H1 (cell line): ENCODE measurements around the gene KRT77. TPM values are rescaled to one million over a fixed set of nuclear protein-coding genes. Genes with fewer than 3 reads are reported as not detected.

Experiments
- CTCF ChIA-PET: fragments of 300-600 bp; sonication (Branson Sonifier 250); formaldehyde crosslinking; loops from one replicate; lab custom pipeline; 2021; ENCODE audit not compliant: partially characterized antibody; lab: Charles Lee
- POLR2A ChIA-PET: fragments of 300-600 bp; sonication (Branson Sonifier 250); formaldehyde crosslinking; loops from one replicate; lab custom pipeline; 2021; ENCODE audit warnings: inconsistent platforms; ENCODE audit not compliant: partially characterized antibody; lab: Charles Lee
- DNase-seq, 2 experiments: peaks; one replicate each; pipeline versions ENCODE4 v3.0.0 to v3.0.0-alpha.2; 2010 to 2022; ENCODE audit warnings: low spot score in 2 of 2, low read depth in 1 of 2, mixed read lengths in 1 of 2
- FAIRE-seq: peaks from 2 replicates; lab custom pipeline; 2011; peaks lifted over from hg19 to GRCh38; lab: Jason Lieb, UNC
- H2AFZ ChIP-seq: 2 replicates; pipeline ENCODE4 v1.8.1; 2012; ENCODE audit warnings: low read length, inconsistent platforms
- H2AK5ac ChIP-seq: 2 replicates; pipeline ENCODE4 v1.6.1; 2013; ENCODE audit warnings: low read depth, low read length
- H2BK120ac ChIP-seq: replicated peaks from 2 replicates; pipeline ENCODE3; 2013; ENCODE audit warnings: low read depth, low read length, inconsistent platforms
- H2BK12ac ChIP-seq: 2 replicates; pipeline ENCODE4 v1.6.1; 2013; ENCODE audit warnings: low read depth, low read length
- H2BK15ac ChIP-seq: 2 replicates; pipeline ENCODE4 v1.6.1; 2013; ENCODE audit warnings: low read length
- H2BK20ac ChIP-seq: 2 replicates; pipeline ENCODE4 v1.6.1; 2013; ENCODE audit warnings: low read length
- H2BK5ac ChIP-seq: 2 replicates; pipeline ENCODE4 v1.6.1; 2013; ENCODE audit warnings: low read depth, low read length
- H3K14ac ChIP-seq: 2 replicates; pipeline ENCODE4 v1.6.1; 2013; ENCODE audit warnings: inconsistent platforms; ENCODE audit not compliant: insufficient read length
- H3K18ac ChIP-seq: 2 replicates; pipeline ENCODE4 v1.6.1; 2013; ENCODE audit warnings: low read length; ENCODE audit errors: extremely low read depth
- H3K23ac ChIP-seq: 2 replicates; pipeline ENCODE4 v1.6.1; 2013; ENCODE audit warnings: inconsistent platforms; ENCODE audit not compliant: insufficient read length
- H3K23me2 ChIP-seq: 2 replicates; pipeline ENCODE4 v1.6.1; 2013; ENCODE audit warnings: low read depth, low read length
- H3K27ac ChIP-seq: 2 replicates; pipeline ENCODE4 v1.6.1; 2011; ENCODE audit warnings: low read depth, low read length, inconsistent platforms
- H3K27me3 ChIP-seq, 4 experiments: replicated peaks in 1 of 4; 1 replicate in 1 of 4; 2 replicates in 3 of 4; pipeline versions ENCODE4 v1.6.1 to v1.8.1; 2011 to 2013; ENCODE audit warnings: low read length in 3 of 4, mild to moderate bottlenecking in 3 of 4, inconsistent platforms in 2 of 4, mixed read lengths in 2 of 4, moderate library complexity in 1 of 4; ENCODE audit not compliant: control insufficient read depth in 3 of 4, insufficient read depth in 3 of 4; ENCODE audit errors: extremely low read depth in 1 of 4
- H3K36me3 ChIP-seq, 4 experiments: 2 replicates each; pipeline versions ENCODE4 v1.6.1 to v1.8.1; 2011 to 2013; ENCODE audit warnings: mild to moderate bottlenecking in 4 of 4, low read length in 3 of 4, moderate library complexity in 2 of 4, control low read depth in 1 of 4, inconsistent platforms in 1 of 4; ENCODE audit not compliant: insufficient read depth in 4 of 4, control insufficient read depth in 2 of 4
- H3K4ac ChIP-seq: replicated peaks from 2 replicates; pipeline ENCODE3; 2013; ENCODE audit warnings: low read length, low read depth, mixed read lengths, inconsistent platforms; ENCODE audit not compliant: insufficient read length
- H3K4me1 ChIP-seq, 4 experiments: replicated peaks in 1 of 4; 1 replicate in 1 of 4; 2 replicates in 3 of 4; pipeline versions ENCODE4 v1.6.1 to v1.8.1; 2011 to 2013; ENCODE audit warnings: low read length in 3 of 4, inconsistent platforms in 2 of 4, mixed read lengths in 1 of 4; ENCODE audit not compliant: insufficient read depth in 4 of 4, control insufficient read depth in 3 of 4
- H3K4me2 ChIP-seq, 2 experiments: 2 replicates each; pipeline versions ENCODE4 v1.6.1 to v1.8.1; 2011 to 2013; ENCODE audit warnings: low read depth in 2 of 2, low read length in 2 of 2, control low read depth in 1 of 2, inconsistent platforms in 1 of 2, mild to moderate bottlenecking in 1 of 2; ENCODE audit not compliant: insufficient read depth in 1 of 2
- H3K4me3 ChIP-seq, 4 experiments: fragments of 200-600, 300-600 bp in 1 of 4; sonication (generic), shearing (Covaris generic), sonication (Bioruptor Twin) in 1 of 4; 2 replicates each; pipeline versions ENCODE4 v1.5.1 to v1.8.1; 2011 to 2016; ENCODE audit warnings: low read length in 4 of 4, low read depth in 3 of 4, control low read depth in 2 of 4, inconsistent platforms in 2 of 4, mild to moderate bottlenecking in 2 of 4, mixed read lengths in 1 of 4, moderate library complexity in 1 of 4; ENCODE audit not compliant: insufficient read depth in 2 of 4; ENCODE audit errors: extremely low read depth in 1 of 4
- H3K56ac ChIP-seq: replicated peaks from 2 replicates; pipeline ENCODE3; 2013; ENCODE audit warnings: low read depth, mild to moderate bottlenecking, mixed read lengths, low read length, inconsistent platforms; ENCODE audit not compliant: insufficient read length
- H3K79me1 ChIP-seq: 2 replicates; pipeline ENCODE4 v1.6.1; 2013; ENCODE audit warnings: low read depth, low read length, control low read depth
- H3K79me2 ChIP-seq, 2 experiments: 2 replicates each; pipeline versions ENCODE4 v1.6.1 to v1.8.1; 2012 to 2013; ENCODE audit warnings: low read length in 2 of 2, mild to moderate bottlenecking in 2 of 2, inconsistent platforms in 1 of 2; ENCODE audit not compliant: insufficient read depth in 2 of 2, control insufficient read depth in 1 of 2
- H3K9ac ChIP-seq, 4 experiments: replicated peaks in 1 of 4; 1 replicate in 1 of 4; 2 replicates in 3 of 4; pipeline versions ENCODE4 v1.6.1 to v1.8.1; 2011 to 2013; ENCODE audit warnings: low read depth in 3 of 4, low read length in 3 of 4, control low read depth in 2 of 4, mild to moderate bottlenecking in 2 of 4, moderate library complexity in 2 of 4, inconsistent platforms in 1 of 4; ENCODE audit errors: extremely low read depth in 1 of 4
- H3K9me3 ChIP-seq, 2 experiments: 2 replicates each; pipeline versions ENCODE4 v1.6.1 to v1.8.1; 2012 to 2013; ENCODE audit warnings: mild to moderate bottlenecking in 2 of 2, moderate library complexity in 2 of 2, control low read depth in 1 of 2, inconsistent platforms in 1 of 2, low read depth in 1 of 2, low read length in 1 of 2, mixed read lengths in 1 of 2; ENCODE audit not compliant: insufficient read depth in 2 of 2
- H4K20me1 ChIP-seq, 2 experiments: replicated peaks in 1 of 2; 2 replicates each; pipeline versions ENCODE3 to v1.8.1; 2011 to 2013; ENCODE audit warnings: inconsistent platforms in 2 of 2, low read length in 2 of 2, mild to moderate bottlenecking in 1 of 2; ENCODE audit not compliant: insufficient read depth in 2 of 2, control insufficient read depth in 1 of 2
- H4K5ac ChIP-seq: 2 replicates; pipeline ENCODE4 v1.6.1; 2013; ENCODE audit warnings: low read length, low read depth, mixed read lengths, inconsistent platforms; ENCODE audit not compliant: insufficient read length
- H4K8ac ChIP-seq: 2 replicates; pipeline ENCODE4 v1.8.0; 2013; ENCODE audit warnings: mild to moderate bottlenecking, moderate library complexity, low read length, inconsistent platforms; ENCODE audit not compliant: insufficient read depth; ENCODE audit errors: extremely low read depth
- H4K91ac ChIP-seq: replicated peaks from 2 replicates; pipeline ENCODE3; 2013; ENCODE audit warnings: low read length, mixed read lengths, inconsistent platforms; ENCODE audit not compliant: insufficient read length
- SP4 ChIP-seq: IDR thresholded peaks from 2 replicates; pipeline ENCODE4 v1.6.1; 2012; ENCODE audit warnings: low read length, inconsistent platforms
- TCF12 ChIP-seq: IDR thresholded peaks from 2 replicates; pipeline ENCODE4 v1.6.1; 2011; ENCODE audit warnings: low read depth, mild to moderate bottlenecking, low read length
- WGBS, 2 experiments: shearing (Covaris generic) in 1 of 2; methylation state at CpG; one replicate each; pipeline versions ENCODE4 v1.1.6 to v1.1.7; 2013 to 2015; ENCODE audit warnings: low lambda C conversion rate in 2 of 2, mixed read lengths in 2 of 2, inconsistent platforms in 1 of 2, low coverage in 1 of 2, missing lambda C conversion rate in 1 of 2; ENCODE audit not compliant: insufficient replicate concordance in 2 of 2, insufficient coverage in 1 of 2, insufficient read length in 1 of 2; ENCODE audit errors: extremely low coverage in 1 of 2, missing lambda C conversion rate in 1 of 2; 5-methylcytosine and 5-hydroxymethylcytosine counted together
- polyA plus RNA-seq, 7 experiments: library from polyadenylated mRNA; depleted of rRNA in 3 of 7; stranded (reverse) in 5 of 7; unstranded in 2 of 7; fragments of >200 nt in 5 of 7; fragments of 200-250 nt in 2 of 7; gene quantifications; 1 replicate in 5 of 7; 2 replicates in 1 of 7; 4 replicates in 1 of 7; pipeline versions ENCODE4 v1.2.1 to v1.2.3, GENCODE V29; 2011 to 2013; ENCODE audit warnings: missing spikeins in 2 of 7, mixed read lengths in 2 of 7
- total RNA-seq: library from RNA; stranded (reverse); fragmentation: NEBNext Ultra II Directional; extraction: Animal tissue kit (Norgen Biotek cat#: 25700); gene quantifications from 2 replicates; pipeline ENCODE4 v1.2.1, GENCODE V29; 2021

Gene KRT77
- total and polyA plus RNA-seq, 2 of the 8 experiments (the other 6 are each of a cell fraction or from before 2014, with no cell fraction given) = 0.02 TPM; not detected in 1

DNA sequence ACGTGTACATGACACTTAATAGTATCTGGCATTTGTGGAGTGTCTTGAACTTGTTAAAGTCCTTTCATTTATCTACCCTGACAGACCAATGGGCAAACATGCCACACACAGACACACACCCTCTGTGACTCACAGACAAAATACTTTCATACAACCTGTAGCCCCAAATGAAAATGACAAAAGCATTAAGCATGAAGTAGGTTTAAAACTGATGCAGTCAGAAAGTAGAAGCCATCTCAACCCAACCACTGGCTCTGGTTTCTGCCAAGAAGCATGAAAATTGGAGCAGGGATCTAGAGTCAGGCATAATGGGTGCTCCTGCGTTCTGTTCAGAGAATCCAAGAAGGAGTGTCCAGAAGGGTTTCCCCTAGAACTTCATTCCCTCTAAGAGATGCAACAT lies 23.1 kb upstream of the KRT77 start:
- POLR2A ChIA-PET = interaction anchor here (1.4 kb wide), 1 partner anchor 11 kb away, joined by 5 read pairs; no protein-coding TSS in a partner anchor
- Histone ChIP-seq H4K20me1 (no peaks in the 10 kb centered on the region), H3K4ac (no peak overlapping the region), H4K8ac (no peak overlapping the region), H3K4me2 (no peak overlapping the region), H3K56ac (no peak overlapping the region), H3K9ac (no peak overlapping the region), H3K36me3 (no peaks in the 10 kb centered on the region), H2AFZ (no peak overlapping the region), H3K9me3 (no peaks in the 10 kb centered on the region), H2BK12ac (no peak overlapping the region), H3K23ac (no peak overlapping the region), H2BK20ac (no peak overlapping the region), H4K5ac (no peak overlapping the region), H2AK5ac (no peak overlapping the region), H3K4me3 (no peak overlapping the region), H3K14ac (no peak overlapping the region), H3K18ac (no peak overlapping the region), H2BK5ac (no peak overlapping the region), H2BK15ac (no peak overlapping the region), H4K91ac (no peak overlapping the region), H3K79me1 (no peaks in the 10 kb centered on the region), H3K4me1 (no peaks in the 10 kb centered on the region), H3K79me2 (no peaks in the 10 kb centered on the region), H3K23me2 (no peaks in the 10 kb centered on the region), H3K27me3 (no peaks in the 10 kb centered on the region), H3K27ac (no peak overlapping the region), H2BK120ac (no peak overlapping the region)
- TF ChIP-seq TCF12 (no peak), SP4 (no peak)
- WGBS, 2 experiments = 80% methylated on average over 2 of the region's 2 CpGs; no CpG with 5 or more reads in 1 of the 2 experiments
- DNase-seq (no peak), FAIRE-seq (no peak)
- CTCF ChIA-PET = interaction anchor here (1.4 kb wide), 1 partner anchor 139 kb away, joined by 5 read pairs; no protein-coding TSS in a partner anchor
